Activated T-cell treated with anti-CD3 and anti-CD28 coated beads, Interleukin-2, amount 50 U/mL, for 72 hours (primary cell): ENCODE data around the gene HOXD9. TPM values are rescaled to one million over a fixed set of nuclear protein-coding genes. Genes with fewer than 3 reads are reported as not detected.

ENCODE experiments used
- ATAC-seq, 2 donors: fragments of 150-1000 bp; cut with Tn5 transposase; replicated peaks in 1 of 2; 2 replicates each; pipeline ENCODE4 v1.10.0; 2021; ENCODE audit warnings: moderate library complexity in 2 of 2, mild to moderate bottlenecking in 1 of 2
- DNase-seq, 2 donors: peaks; one replicate each; pipeline ENCODE4 v3.0.0; 2021 to 2022; ENCODE audit warnings: mixed read lengths in 1 of 2
- H3K27ac Mint-ChIP-seq: one replicate; pipeline ENCODE4 v1.8.0; 2022; ENCODE audit warnings: mild to moderate bottlenecking, moderate library complexity, mixed read lengths
- H3K27me3 Mint-ChIP-seq: one replicate; pipeline ENCODE4 v1.8.0; 2022; ENCODE audit warnings: low read depth, mixed read lengths
- H3K36me3 Mint-ChIP-seq, 2 donors: one replicate each; pipeline ENCODE4 v1.8.0; 2022; ENCODE audit warnings: mixed read lengths in 2 of 2, mild to moderate bottlenecking in 1 of 2; ENCODE audit not compliant: insufficient read depth in 2 of 2
- H3K4me1 Mint-ChIP-seq: one replicate; pipeline ENCODE4 v1.8.0; 2022; ENCODE audit warnings: low read depth, mixed read lengths
- H3K4me3 Mint-ChIP-seq, 2 donors: one replicate each; pipeline ENCODE4 v1.8.0; 2022; ENCODE audit warnings: mild to moderate bottlenecking in 2 of 2, mixed read lengths in 2 of 2, moderate library complexity in 2 of 2
- H3K9me3 Mint-ChIP-seq, 2 donors: one replicate each; pipeline ENCODE4 v1.8.0; 2022; ENCODE audit warnings: mixed read lengths in 2 of 2
- total RNA-seq, 2 donors: library from RNA; stranded (reverse); gene quantifications; one replicate each; pipeline ENCODE4 v1.2.3, GENCODE V29; 2022

The HOXD9 gene
- total RNA-seq, 2 donors from 2014 or later: not detected

DNA sequence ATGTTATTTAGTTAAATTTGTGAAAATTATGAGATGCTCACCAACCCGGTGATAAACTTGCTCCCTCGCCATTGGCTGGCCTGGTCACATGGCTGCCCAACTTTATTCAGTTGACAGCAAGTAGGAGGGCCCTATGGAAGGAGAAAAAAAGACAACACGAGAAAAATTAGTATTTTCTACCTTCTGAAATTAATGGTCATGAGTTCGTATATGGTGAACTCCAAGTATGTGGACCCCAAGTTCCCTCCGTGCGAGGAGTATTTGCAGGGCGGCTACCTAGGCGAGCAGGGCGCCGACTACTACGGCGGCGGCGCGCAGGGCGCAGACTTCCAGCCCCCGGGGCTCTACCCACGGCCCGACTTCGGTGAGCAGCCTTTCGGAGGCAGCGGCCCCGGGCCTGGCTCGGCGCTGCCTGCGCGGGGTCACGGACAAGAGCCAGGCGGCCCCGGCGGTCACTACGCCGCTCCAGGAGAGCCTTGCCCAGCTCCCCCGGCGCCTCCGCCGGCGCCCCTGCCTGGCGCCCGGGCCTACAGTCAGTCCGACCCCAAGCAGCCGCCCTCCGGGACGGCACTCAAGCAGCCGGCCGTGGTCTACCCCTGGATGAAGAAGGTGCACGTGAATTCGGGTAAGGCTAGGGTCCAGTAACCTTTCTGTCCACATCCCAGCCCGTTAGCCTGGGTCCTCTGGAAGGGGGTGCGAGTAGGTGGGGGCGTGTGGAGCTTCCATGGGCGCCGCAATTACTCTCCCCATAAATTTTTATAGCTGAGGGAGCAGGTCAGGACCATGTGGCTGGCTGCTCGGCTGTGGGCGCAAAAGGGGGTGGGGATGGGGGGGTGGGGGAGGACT, 29.1 kb downstream of the HOXD9 start, which contains the start of gene HOXD4:
Gene HOXD4 (plus strand): TSS at position 109 of the 846 bp plus-strand sequence. CDS start 84 bp downstream, at position 193.
- Mint-ChIP-seq H3K27me3 (peaks cover 89% of the 10 kb centered on the region), H3K27ac (no peak within 1 kb of the TSS), H3K4me1 (peaks cover 4% of the 10 kb centered on the region), H3K9me3 (no peaks in the 10 kb centered on the region), H3K36me3 (no peaks in the 10 kb centered on the region), H3K4me3 (peak within 1 kb of the TSS; percentile 37 to 57)
- ATAC-seq (no peak), DNase-seq (no peak)

DNA sequence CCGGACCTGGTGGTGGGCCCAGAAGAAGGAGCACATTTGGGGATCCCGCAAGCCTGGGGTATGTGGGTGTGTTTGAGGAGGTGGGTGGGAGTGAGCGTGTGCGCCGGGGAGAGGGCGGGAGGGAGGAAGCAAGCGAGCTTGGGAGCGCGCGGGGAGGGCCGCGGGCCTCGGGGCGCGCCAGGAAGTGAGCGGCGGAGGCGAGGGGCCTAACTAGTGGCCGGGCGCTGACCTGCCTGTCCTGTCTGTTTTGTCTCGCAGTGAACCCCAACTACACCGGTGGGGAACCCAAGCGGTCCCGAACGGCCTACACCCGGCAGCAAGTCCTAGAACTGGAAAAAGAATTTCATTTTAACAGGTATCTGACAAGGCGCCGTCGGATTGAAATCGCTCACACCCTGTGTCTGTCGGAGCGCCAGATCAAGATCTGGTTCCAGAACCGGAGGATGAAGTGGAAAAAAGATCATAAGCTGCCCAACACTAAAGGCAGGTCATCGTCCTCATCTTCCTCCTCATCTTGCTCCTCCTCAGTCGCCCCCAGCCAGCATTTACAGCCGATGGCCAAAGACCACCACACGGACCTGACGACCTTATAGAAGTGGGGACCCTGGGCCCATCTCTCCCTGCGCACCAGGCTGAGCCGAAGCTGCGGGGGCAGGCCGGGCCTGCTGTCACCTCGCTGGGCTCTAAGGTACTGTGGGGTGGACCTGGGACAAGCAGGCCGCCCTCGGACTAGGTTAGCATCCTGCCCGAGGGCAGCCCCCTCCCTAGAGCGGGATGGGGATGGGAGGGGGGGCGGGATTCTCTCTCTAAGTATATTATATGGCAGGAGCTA, 30.0 kb downstream of the HOXD9 start:
- no peak for ATAC-seq
- peak overlapping the region; percentile 37 to 57 for H3K4me3 Mint-ChIP-seq

DNA sequence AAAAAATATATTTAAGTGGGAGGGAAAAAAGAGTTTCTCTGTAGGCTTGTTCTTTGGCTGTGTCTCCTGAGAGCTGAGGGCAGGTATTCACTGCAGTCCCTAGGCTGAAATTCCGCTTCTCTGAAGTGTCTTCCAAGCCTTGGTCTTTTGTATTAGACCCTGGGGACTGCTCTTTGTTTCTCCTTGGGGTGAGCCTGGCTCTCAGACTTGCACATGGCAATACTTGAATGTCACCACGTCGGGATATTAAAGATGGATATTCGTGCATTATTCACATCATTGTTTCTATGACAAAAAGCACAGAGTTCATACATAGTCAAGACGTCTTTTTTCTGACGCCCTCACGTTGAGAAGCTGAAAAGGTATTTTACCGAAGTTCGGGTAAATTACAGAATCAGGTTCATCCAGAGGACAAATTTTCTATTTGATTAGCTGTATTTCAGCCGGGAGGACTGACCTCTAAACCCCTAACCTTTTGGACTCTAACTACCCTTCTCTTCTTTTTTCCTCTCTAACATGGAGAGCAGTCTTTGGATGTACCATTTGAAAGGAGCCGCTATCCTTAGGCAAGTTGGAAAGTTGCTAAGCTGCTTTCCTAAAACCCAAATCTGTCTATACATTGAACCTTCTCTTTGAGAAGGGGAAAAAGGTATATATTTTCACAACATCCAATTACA, 32.2 kb downstream of the HOXD9 start:
- ATAC-seq: no peak
- no peak overlapping the region for H3K4me3 Mint-ChIP-seq

More for the DNA sequence above, 30.0 kb downstream of the HOXD9 start:
- Mint-ChIP-seq H3K27me3 (peaks cover 87% of the 10 kb centered on the region), H3K27ac (no peak overlapping the region), H3K36me3 (no peaks in the 10 kb centered on the region), H3K9me3 (no peaks in the 10 kb centered on the region), H3K4me1 (peaks cover 8% of the 10 kb centered on the region)
- DNase-seq: no peak

DNA sequence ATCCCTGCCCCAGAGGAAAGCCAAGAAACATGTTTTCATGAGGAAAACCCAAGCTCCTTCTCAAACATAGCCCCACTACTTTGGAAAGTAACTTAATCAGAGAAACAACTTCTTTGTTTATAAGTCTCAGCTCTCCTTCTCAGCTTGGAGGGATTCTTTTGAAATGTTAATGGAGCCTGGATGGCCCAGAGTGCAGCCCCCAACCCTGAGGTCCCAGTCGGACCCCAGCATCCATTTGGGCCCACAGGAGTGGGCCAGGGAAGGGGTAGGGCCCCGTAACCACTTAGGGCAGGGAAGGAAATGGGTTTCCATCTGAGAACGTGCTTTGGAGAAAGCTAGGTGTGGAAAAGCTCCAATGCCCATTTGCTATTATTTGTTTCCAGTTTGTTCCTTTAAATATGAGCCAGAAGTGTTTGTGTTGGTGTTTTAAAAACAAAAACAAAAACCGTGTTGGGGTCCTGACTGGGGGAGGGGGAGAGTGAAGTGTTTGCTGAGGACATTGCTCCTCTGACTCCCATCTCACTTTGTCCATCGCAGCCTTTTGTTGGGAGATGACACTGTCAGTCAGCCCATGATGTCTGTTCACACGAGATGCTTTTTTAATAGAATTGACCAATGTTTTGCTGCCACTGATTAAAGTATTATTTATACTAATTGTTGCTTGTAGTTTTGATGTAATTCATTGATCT, 33.0 kb downstream of the HOXD9 start:
- Mint-ChIP-seq H3K9me3 (no peaks in the 10 kb centered on the region), H3K27me3 (peaks cover 72% of the 10 kb centered on the region), H3K27ac (no peak overlapping the region)

More for the DNA sequence above, 32.2 kb downstream of the HOXD9 start:
- H3K36me3 Mint-ChIP-seq: no peaks in the 10 kb centered on the region
- no peak for DNase-seq
- no peak overlapping the region for H3K27ac Mint-ChIP-seq
- no peaks in the 10 kb centered on the region for H3K9me3 Mint-ChIP-seq
- H3K27me3 Mint-ChIP-seq: peaks cover 76% of the 10 kb centered on the region
- peaks cover 14% of the 10 kb centered on the region for H3K4me1 Mint-ChIP-seq

DNA sequence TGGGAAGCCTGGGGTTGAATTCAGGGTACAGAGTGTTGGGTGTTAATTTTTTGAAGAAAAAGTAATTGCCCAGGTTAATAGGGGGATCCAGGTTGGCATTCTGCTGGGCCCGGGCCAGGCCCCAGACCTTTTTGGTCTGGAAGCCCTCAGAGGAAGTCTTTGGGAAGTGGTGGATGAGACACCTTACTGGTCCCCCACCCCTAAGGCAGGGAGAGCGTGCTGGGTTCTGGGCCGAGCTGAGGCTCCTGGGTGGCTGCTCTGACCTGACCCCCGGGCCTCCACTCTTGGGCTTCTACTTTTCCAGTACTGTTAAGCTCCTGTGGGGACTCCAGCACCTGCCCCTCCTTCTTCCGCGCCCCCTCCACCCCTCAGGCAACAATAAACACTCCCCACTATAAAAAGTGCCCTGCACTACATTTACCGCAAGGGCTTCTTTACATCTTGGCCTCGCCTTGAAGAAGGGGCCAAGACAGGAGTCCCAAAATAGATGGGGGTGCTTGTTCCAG, 33.8 kb downstream of the HOXD9 start:
- peaks cover 72% of the 10 kb centered on the region for H3K27me3 Mint-ChIP-seq
- peak overlapping the region in 1 of 2 donors; percentile 46 for H3K4me3 Mint-ChIP-seq
- peaks cover 0 to 1% of the 10 kb centered on the region in 2 donors for H3K36me3 Mint-ChIP-seq
- H3K27ac Mint-ChIP-seq: no peak overlapping the region
- DNase-seq (no peak), ATAC-seq (no peak)
- H3K4me1 Mint-ChIP-seq: peaks cover 14% of the 10 kb centered on the region
- H3K9me3 Mint-ChIP-seq: no peaks in the 10 kb centered on the region

More for the DNA sequence above, 33.0 kb downstream of the HOXD9 start:
- DNase-seq (no peak), ATAC-seq (no peak)
- peaks cover 14% of the 10 kb centered on the region for H3K4me1 Mint-ChIP-seq
- no peaks in the 10 kb centered on the region for H3K36me3 Mint-ChIP-seq
- no peak overlapping the region for H3K4me3 Mint-ChIP-seq

DNA sequence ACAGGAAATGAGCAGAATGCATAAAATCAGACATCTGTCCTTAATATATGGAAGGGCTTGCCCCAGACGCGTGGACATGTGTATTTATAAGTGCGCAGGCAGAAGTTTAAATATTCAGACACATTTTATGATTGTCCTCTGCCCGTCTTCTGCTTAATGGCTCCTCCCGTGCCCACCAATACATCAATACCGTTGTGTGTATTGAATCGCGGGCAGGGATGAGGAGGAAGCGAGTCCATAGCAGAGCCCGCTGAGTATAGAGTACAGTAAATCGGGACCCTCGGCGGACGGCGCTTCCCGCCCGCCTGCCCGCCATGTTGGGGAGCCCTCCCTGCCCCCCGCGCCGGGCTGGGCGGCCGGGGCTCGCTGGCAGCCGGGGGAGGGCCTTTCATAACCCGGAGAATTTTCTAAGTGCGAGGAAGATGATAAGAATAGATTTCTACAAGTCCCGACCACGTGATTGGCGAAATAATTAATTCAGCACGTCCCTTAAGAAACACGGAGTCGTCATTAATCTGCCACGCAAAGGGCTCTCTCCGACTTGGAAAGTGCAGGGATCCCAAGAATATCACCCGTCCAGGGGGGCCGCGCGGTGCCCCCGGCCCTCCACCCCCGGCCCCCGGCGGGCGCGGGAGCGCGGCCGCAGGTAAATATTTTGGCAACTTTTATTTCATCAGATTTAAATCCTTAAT, 34.4 kb downstream of the HOXD9 start, which contains the start of gene HOXD3:
Gene HOXD3 (plus strand): TSS at position 501 of the 692 bp plus-strand sequence. CDS start 11,808 bp downstream, outside the sequence.
- Mint-ChIP-seq H3K27ac (peak within 1 kb of the TSS; percentile 31), H3K36me3 (peaks cover 0 to 1% of the 10 kb centered on the region in 2 donors), H3K9me3 (no peaks in the 10 kb centered on the region), H3K4me1 (peaks cover 14% of the 10 kb centered on the region), H3K27me3 (peaks cover 76% of the 10 kb centered on the region), H3K4me3 (peak within 1 kb of the TSS; percentile 71 to 78)
- no peak for DNase-seq
- no peak for ATAC-seq

DNA sequence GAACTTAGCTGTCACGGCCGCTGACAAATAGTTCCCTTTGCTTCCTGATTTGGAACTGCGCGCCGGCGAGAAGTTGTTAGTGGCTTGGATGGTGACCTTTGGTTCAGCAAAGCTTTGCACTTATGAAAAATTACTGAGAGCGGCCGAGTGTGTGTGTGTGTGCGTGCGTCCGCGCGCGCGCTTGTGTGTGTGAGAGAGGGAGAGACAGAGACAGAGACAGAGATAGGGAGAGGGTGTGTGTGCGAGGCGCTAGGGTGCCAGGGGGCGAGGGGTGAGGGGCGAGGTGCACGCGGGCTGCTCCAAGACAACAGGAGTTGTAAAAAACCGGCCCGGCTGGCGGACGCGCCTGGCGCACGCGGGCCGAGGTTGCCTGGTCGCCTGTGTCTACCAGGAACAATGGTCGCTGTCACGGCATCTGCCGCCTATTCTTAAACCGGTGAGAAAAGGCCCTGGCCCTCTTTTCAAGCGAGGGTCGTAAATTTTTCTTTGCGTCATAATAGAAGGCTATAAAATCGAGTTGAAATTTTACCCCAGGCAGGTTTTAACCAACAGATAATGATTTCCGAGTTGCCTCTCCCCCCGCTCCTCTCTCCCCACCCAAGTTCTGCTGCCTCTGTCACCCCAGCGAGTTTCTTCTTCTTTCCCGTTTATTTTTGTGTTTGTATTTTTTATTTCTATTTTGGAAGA, 35.1 kb downstream of the HOXD9 start:
- Mint-ChIP-seq H3K4me1 (peaks cover 14% of the 10 kb centered on the region), H3K27ac (peak overlapping the region; percentile 31), H3K27me3 (peaks cover 79% of the 10 kb centered on the region), H3K36me3 (peaks cover 0 to 1% of the 10 kb centered on the region in 2 donors), H3K9me3 (no peaks in the 10 kb centered on the region), H3K4me3 (peak overlapping the region; percentile 71 to 78)
- no peak for DNase-seq
- ATAC-seq: peak in 1 of 2 donors; percentile 34

DNA sequence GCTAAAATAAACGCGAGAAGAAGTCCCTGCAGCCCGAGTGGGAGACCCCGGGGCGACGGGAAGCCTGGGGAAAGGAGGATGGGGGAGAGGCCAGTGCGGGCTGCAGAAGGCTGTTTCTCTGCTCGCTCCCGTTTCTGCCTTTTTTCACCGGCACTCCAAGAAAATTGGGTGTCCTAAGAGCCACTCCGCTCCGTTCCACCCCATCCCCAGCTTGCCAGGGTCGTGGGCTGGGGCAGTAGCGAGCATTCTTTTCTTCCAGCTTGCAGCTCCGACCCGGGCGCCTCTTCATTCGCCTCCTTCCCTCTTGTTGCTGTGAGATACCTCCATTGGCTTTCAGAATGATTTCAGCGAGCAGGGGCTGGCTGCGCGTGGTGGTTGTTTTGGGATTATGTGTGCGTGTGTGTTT, 35.7 kb downstream of the HOXD9 start:
- ATAC-seq (no peak), DNase-seq (no peak)
- Mint-ChIP-seq H3K4me3 (peak overlapping the region; percentile 71 to 78), H3K27me3 (peaks cover 83% of the 10 kb centered on the region), H3K27ac (peak overlapping the region; percentile 82), H3K36me3 (peaks cover 0 to 1% of the 10 kb centered on the region in 2 donors), H3K4me1 (peaks cover 14% of the 10 kb centered on the region), H3K9me3 (no peaks in the 10 kb centered on the region)

DNA sequence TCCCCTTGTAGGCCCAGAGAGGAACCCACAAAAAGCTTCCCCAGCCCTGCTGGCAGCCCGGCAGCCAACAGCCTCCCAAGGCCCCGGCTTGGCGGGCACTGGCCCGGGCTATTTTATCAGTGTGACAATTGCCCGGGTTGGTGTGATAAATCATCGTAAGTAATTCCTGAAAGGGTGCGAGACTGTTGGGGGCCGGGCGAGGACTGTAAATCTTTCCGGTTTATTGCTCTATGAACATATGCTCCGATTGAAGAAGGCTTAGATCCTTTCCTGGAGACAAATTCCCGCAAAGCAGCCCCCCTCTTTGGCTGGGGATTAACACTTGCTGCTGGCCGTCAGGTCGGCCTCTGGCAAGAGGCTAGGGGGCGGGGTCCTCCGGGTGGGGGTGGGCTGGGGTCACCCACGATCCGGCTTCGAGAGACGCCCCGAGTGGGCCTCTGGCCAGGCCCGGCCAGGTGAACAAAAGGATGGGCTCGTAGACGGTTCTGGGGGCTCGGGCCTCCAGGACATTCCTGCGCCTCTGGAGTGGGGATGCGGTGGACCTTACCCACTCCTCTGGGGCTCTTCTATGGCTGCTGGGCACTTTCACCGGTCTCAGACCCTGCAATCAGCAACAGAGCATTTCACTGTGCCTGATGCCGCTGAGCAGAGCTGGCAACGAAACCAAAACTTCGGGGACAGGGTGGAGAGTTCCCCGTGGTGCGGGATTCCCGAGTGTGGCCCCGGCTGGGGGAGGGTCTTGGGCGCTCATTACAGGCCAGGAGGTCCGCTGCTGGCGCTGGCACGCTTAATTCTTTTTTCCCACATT, 36.5 kb downstream of the HOXD9 start:
- no peak for DNase-seq
- peak overlapping the region; percentile 36 to 39 for H3K4me3 Mint-ChIP-seq
- H3K27me3 Mint-ChIP-seq: peaks cover 83% of the 10 kb centered on the region
- peaks cover 21% of the 10 kb centered on the region for H3K4me1 Mint-ChIP-seq
- no peak for ATAC-seq
- peaks cover 0 to 4% of the 10 kb centered on the region in 2 donors for H3K36me3 Mint-ChIP-seq
- no peaks in the 10 kb centered on the region for H3K9me3 Mint-ChIP-seq
- no peak overlapping the region for H3K27ac Mint-ChIP-seq

DNA sequence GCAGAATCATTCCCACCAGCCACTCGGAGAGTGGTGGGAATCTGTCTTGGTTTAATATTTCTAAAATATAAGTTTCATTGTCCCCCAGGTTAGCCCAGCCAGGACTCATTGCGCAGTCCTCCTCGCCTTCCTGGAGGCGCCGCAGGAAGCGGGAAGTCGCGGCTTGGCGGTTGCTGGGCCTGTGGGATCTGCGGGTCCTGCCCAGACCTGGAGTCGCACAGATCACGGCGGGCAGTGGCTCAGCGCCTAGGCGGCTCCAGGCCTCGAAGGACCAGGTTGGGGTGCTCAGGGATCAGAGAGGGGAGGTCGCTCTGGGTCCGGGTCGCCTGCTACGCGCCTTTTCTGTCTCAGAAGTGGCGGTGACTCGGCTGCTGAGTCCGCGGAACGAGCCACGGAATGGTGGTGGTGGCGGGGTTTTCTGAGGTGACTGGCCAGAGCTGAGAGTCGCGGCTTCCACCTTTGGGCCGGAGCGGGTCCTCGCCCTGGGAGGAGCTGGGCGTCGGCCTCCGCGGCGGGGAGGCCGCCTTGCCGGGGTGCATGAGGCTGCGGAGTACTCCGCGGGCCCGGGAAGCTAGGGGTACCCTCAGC, 37.2 kb downstream of the HOXD9 start:
- Mint-ChIP-seq H3K4me3 (peak overlapping the region; percentile 36 to 52), H3K27me3 (peaks cover 83% of the 10 kb centered on the region), H3K36me3 (peaks cover 2 to 8% of the 10 kb centered on the region in 2 donors), H3K27ac (no peak overlapping the region), H3K9me3 (no peaks in the 10 kb centered on the region), H3K4me1 (peaks cover 24% of the 10 kb centered on the region)
- ATAC-seq (peak in 1 of 2 donors; percentile 19), DNase-seq (no peak)
